CD4-positive, alpha-beta T cell (primary cell): ENCODE measurements around the gene LRP11. TPM values are rescaled to one million over a fixed set of nuclear protein-coding genes. Genes with fewer than 3 reads are reported as not detected.

Experiments used
- ATAC-seq: fragments of 200-7000 bp; cut with Tn5 transposase; one replicate; pipeline ENCODE4 v1.10.0; 2022; ENCODE audit warnings: mild to moderate bottlenecking; ENCODE audit not compliant: poor library complexity
- CTCF ChIA-PET: fragments of 350-600 bp; sonication (Branson Sonifier 250); formaldehyde crosslinking; loops from one replicate; lab custom pipeline; 2021; ENCODE audit warnings: antibody characterized with exemption, inconsistent platforms; lab: Charles Lee
- POLR2A ChIA-PET: fragments of 350-600 bp; sonication (Branson Sonifier 250); formaldehyde crosslinking; loops from one replicate; lab custom pipeline; 2021; ENCODE audit warnings: antibody characterized with exemption, inconsistent platforms; lab: Charles Lee
- DNase-seq, 14 experiments: peaks; one replicate each; pipeline ENCODE4 v3.0.0-alpha.2; 2013 to 2020; ENCODE audit warnings: mixed read lengths in 2 of 14
- H3K27ac ChIP-seq, 2 donors: one replicate each; pipeline versions ENCODE4 v1.5.1 to v1.7.0; 2013; ENCODE audit warnings: low read length in 2 of 2, low read depth in 1 of 2, mild to moderate bottlenecking in 1 of 2
- H3K27me3 ChIP-seq, 2 experiments: 1 replicate in 1 of 2; 2 replicates in 1 of 2; pipeline versions ENCODE4 v1.6.1 to v1.7.0; 2013; ENCODE audit warnings: low read length in 2 of 2, control low read depth in 1 of 2, mild to moderate bottlenecking in 1 of 2, moderate library complexity in 1 of 2; ENCODE audit not compliant: insufficient read depth in 2 of 2, control insufficient read depth in 1 of 2
- H3K36me3 ChIP-seq: one replicate; pipeline ENCODE4 v1.6.1; 2013; ENCODE audit warnings: low read length, control low read depth; ENCODE audit not compliant: insufficient read depth
- H3K4me1 ChIP-seq: one replicate; pipeline ENCODE4 v1.6.1; 2013; ENCODE audit warnings: low read length, control low read depth; ENCODE audit not compliant: insufficient read depth
- H3K4me3 ChIP-seq: one replicate; pipeline ENCODE4 v1.5.1; 2013; ENCODE audit warnings: mild to moderate bottlenecking, low read length, moderate library complexity
- H3K9me3 ChIP-seq, 2 experiments: 1 replicate in 1 of 2; 2 replicates in 1 of 2; pipeline versions ENCODE4 v1.6.1 to v1.7.0; 2013; ENCODE audit warnings: low read length in 2 of 2, mild to moderate bottlenecking in 2 of 2, control low read depth in 1 of 2, moderate library complexity in 1 of 2; ENCODE audit not compliant: control insufficient read depth in 1 of 2, insufficient read depth in 1 of 2
- H3K27ac Mint-ChIP-seq: one replicate; pipeline ENCODE4 v1.8.0; 2020; ENCODE audit warnings: mixed read lengths
- H3K27me3 Mint-ChIP-seq: one replicate; pipeline ENCODE4 v1.8.0; 2021; ENCODE audit warnings: mixed read lengths
- H3K36me3 Mint-ChIP-seq: one replicate; pipeline ENCODE4 v1.8.0; 2021; ENCODE audit warnings: low read depth, mixed read lengths
- H3K4me1 Mint-ChIP-seq: one replicate; pipeline ENCODE4 v1.8.0; 2021; ENCODE audit warnings: low read depth, mixed read lengths
- H3K4me3 Mint-ChIP-seq: one replicate; pipeline ENCODE4 v1.8.0; 2020; ENCODE audit warnings: mild to moderate bottlenecking, mixed read lengths
- H3K9me3 Mint-ChIP-seq: one replicate; pipeline ENCODE4 v1.8.0; 2020; ENCODE audit warnings: mixed read lengths
- intact Hi-C, 2 experiments: fragments of 100-400 bp; cut with DNase I in 1 of 2; cut with micrococcal nuclease in 1 of 2; formaldehyde crosslinking; loops; one replicate each; pipeline versions ENCODE4 v1.15.1 to v1.9.0; 2023 to 2025; cut with DNase I, micrococcal nuclease
- total RNA-seq, 174 experiments: library from RNA in 2 of 174; stranded (reverse) in 2 of 174; gene quantifications; one replicate each; pipeline ENCODE4 v1.2.3 and lab custom pipeline; 2021 to 2026
- TF ChIP-seq, protein P1 (sequence below): fragments of 200-600 bp; IDR thresholded peaks from one replicate; pipeline ENCODE4 v1.8.0; 2022; ENCODE audit warnings: antibody characterized with exemption, mild to moderate bottlenecking

The LRP11 gene
- total RNA-seq, 2 experiments from 2014 or later = 0.75 to 0.99 TPM

DNA sequence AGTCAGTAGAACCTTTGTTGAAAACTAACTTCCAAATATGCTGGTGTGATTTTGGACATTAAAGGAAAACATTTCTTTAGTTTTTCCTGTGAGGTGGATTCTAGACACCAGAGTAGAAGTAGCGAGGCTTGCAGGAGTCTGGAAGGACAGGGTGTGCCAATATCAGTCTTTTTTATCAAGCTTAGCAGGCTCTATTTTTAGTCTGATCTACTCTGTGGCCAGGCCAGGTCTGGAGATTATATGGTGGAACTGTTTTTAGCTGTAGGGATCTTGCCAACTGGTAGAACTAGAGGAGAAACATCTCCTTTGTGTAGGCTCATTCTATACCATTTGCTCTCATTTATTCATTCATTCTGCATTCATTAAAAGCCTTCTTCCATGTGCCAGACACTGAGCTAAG lies 42.7 kb downstream of the LRP11 start:
- H3K4me1 Mint-ChIP-seq = no peaks in the 10 kb centered on the region
- Histone ChIP-seq H3K4me3 (no peak overlapping the region), H3K27me3 (no peaks in the 10 kb centered on the region), H3K36me3 (no peaks in the 10 kb centered on the region), H3K9me3 (no peaks in the 10 kb centered on the region), H3K27ac (no peak overlapping the region), H3K4me1 (no peaks in the 10 kb centered on the region)
- DNase-seq (no peak), ATAC-seq (no peak)
- no peaks in the 10 kb centered on the region for H3K27me3 Mint-ChIP-seq
- H3K4me3 Mint-ChIP-seq = no peak overlapping the region
- no peaks in the 10 kb centered on the region for H3K9me3 Mint-ChIP-seq
- intact Hi-C loops = no loop called here
- H3K27ac Mint-ChIP-seq = no peak overlapping the region
- H3K36me3 Mint-ChIP-seq = no peaks in the 10 kb centered on the region
- TF ChIP-seq, protein P1, sequence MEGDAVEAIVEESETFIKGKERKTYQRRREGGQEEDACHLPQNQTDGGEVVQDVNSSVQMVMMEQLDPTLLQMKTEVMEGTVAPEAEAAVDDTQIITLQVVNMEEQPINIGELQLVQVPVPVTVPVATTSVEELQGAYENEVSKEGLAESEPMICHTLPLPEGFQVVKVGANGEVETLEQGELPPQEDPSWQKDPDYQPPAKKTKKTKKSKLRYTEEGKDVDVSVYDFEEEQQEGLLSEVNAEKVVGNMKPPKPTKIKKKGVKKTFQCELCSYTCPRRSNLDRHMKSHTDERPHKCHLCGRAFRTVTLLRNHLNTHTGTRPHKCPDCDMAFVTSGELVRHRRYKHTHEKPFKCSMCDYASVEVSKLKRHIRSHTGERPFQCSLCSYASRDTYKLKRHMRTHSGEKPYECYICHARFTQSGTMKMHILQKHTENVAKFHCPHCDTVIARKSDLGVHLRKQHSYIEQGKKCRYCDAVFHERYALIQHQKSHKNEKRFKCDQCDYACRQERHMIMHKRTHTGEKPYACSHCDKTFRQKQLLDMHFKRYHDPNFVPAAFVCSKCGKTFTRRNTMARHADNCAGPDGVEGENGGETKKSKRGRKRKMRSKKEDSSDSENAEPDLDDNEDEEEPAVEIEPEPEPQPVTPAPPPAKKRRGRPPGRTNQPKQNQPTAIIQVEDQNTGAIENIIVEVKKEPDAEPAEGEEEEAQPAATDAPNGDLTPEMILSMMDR = no peak
- POLR2A ChIA-PET = no interaction called here
- CTCF ChIA-PET = no interaction called here

DNA sequence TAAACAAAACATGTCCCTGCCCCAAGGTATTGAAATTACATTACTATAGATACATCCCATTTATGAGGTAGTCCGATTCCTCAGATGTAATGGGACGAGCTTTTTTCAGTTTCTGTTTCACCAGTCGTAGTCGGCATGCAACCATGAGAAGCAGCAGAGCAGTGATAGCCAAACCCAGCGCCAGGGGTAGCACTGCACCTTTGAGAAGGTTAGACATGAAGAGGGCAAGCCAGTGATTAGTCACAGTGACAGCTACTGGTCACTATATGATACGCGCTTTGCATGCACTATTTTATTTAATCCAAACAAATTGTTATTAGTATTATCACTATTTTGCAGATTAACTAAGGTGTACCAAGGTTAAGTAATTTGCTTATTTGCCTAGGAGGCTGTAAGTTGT lies 43.7 kb downstream of the LRP11 start:
- ChIA-PET POLR2A (interaction anchor here (0.6 kb wide), 1 partner anchor 325 kb away, joined by 3 read pairs; no protein-coding TSS in a partner anchor), CTCF (interaction anchor here (0.6 kb wide), 1 partner anchor 11 kb away, joined by 4 read pairs; no protein-coding TSS in a partner anchor)
- Histone ChIP-seq H3K9me3 (no peaks in the 10 kb centered on the region), H3K4me1 (no peaks in the 10 kb centered on the region), H3K36me3 (no peaks in the 10 kb centered on the region), H3K4me3 (no peak overlapping the region), H3K27me3 (no peaks in the 10 kb centered on the region), H3K27ac (no peak overlapping the region)
- TF ChIP-seq, protein P1 = no peak
- DNase-seq (no peak), ATAC-seq (no peak)
- Mint-ChIP-seq H3K4me3 (no peak overlapping the region), H3K36me3 (no peaks in the 10 kb centered on the region), H3K27ac (no peak overlapping the region), H3K27me3 (no peaks in the 10 kb centered on the region), H3K4me1 (no peaks in the 10 kb centered on the region), H3K9me3 (no peaks in the 10 kb centered on the region)
- intact Hi-C loops = no loop called here

DNA sequence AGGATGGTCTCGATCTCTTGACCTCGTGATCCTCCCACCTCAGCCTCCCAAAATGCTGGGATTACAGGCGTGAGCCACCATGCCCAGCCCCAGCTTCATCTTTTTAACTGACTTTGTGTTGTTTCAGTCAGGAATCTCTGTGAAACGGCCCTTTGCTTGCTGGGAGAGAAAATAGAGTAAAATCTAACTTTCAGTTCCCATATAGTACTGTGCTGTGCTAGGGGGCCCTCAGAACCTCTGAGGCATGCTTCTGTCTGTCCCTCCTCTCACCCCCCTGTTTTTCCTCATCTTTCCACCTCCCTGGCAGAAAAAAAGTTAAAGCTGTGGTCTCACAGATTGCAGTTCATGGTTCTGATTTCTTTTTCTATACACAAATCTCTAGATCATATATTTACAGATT lies 48.4 kb downstream of the LRP11 start:
- TF ChIP-seq, protein P1 = no peak
- Histone ChIP-seq H3K27me3 (no peaks in the 10 kb centered on the region), H3K4me3 (no peak overlapping the region), H3K9me3 (no peaks in the 10 kb centered on the region), H3K36me3 (peaks cover 15% of the 10 kb centered on the region), H3K4me1 (no peaks in the 10 kb centered on the region), H3K27ac (no peak overlapping the region)
- no peak overlapping the region for H3K27ac Mint-ChIP-seq
- CTCF ChIA-PET = no interaction called here
- POLR2A ChIA-PET = interaction anchor here (1.4 kb wide), 1 partner anchor 12 kb away, joined by 3 read pairs; no protein-coding TSS in a partner anchor
- H3K4me1 Mint-ChIP-seq = no peaks in the 10 kb centered on the region
- ATAC-seq (no peak), DNase-seq (no peak)
- H3K36me3 Mint-ChIP-seq = peaks cover 9% of the 10 kb centered on the region
- no peak overlapping the region for H3K4me3 Mint-ChIP-seq
- intact Hi-C loops = no loop called here
- H3K27me3 Mint-ChIP-seq = no peaks in the 10 kb centered on the region
- no peaks in the 10 kb centered on the region for H3K9me3 Mint-ChIP-seq
